Activated CD4-positive, alpha-beta memory T cell treated with anti-CD3 and anti-CD28 coated beads, Interleukin-2, amount 10 ng/mL, durations not matched to agents 7 days and 5 days (primary cell): ENCODE data around the gene DPM2. TPM values are rescaled to one million over a fixed set of nuclear protein-coding genes. Genes with fewer than 3 reads are reported as not detected.

Experiments used
- CTCF ChIA-PET: fragments of 350-600 bp; sonication (Branson Sonifier 250); formaldehyde crosslinking; loops from one replicate; lab custom pipeline; 2021; ENCODE audit warnings: antibody characterized with exemption, inconsistent platforms; lab: Charles Lee
- POLR2A ChIA-PET: fragments of 350-600 bp; sonication (Branson Sonifier 250); formaldehyde crosslinking; loops from one replicate; lab custom pipeline; 2021; ENCODE audit warnings: antibody characterized with exemption; lab: Charles Lee
- DNase-seq: peaks from one replicate; pipeline ENCODE4 v3.0.0-alpha.2; 2020
- H3K27ac Mint-ChIP-seq: one replicate; pipeline ENCODE4 v1.8.0; 2021; ENCODE audit warnings: mild to moderate bottlenecking, mixed read lengths
- H3K27me3 Mint-ChIP-seq: one replicate; pipeline ENCODE4 v1.8.0; 2021; ENCODE audit warnings: mixed read lengths
- H3K36me3 Mint-ChIP-seq: one replicate; pipeline ENCODE4 v1.8.0; 2021; ENCODE audit warnings: low read depth, mixed read lengths
- H3K4me1 Mint-ChIP-seq: one replicate; pipeline ENCODE4 v1.8.0; 2021; ENCODE audit warnings: mixed read lengths
- H3K4me3 Mint-ChIP-seq: one replicate; pipeline ENCODE4 v1.8.0; 2021; ENCODE audit warnings: mild to moderate bottlenecking, mixed read lengths
- H3K9me3 Mint-ChIP-seq: one replicate; pipeline ENCODE4 v1.8.0; 2021; ENCODE audit warnings: mixed read lengths
- total RNA-seq, 2 experiments: library from RNA; stranded (reverse); gene quantifications; one replicate each; pipeline ENCODE4 v1.2.3, GENCODE V29; 2021

The DPM2 gene
- total RNA-seq, 2 experiments from 2014 or later, result 48.2 TPM

GRCh38 chr9:127897193-127897692 is 40.4 kb downstream of the DPM2 start:
- ChIA-PET CTCF (interaction anchor here (0.6 kb wide), 1 partner anchor 307 kb away, joined by 3 read pairs; no protein-coding TSS in a partner anchor), POLR2A (interaction anchor here (1.2 kb wide), 1 partner anchor 115 kb away, joined by 3 read pairs; no protein-coding TSS in a partner anchor)
- H3K27me3 Mint-ChIP-seq, result no peaks in the 10 kb centered on the region
- peaks cover 8% of the 10 kb centered on the region for H3K9me3 Mint-ChIP-seq
- H3K4me3 Mint-ChIP-seq, result no peak overlapping the region
- H3K4me1 Mint-ChIP-seq, result peaks cover 51% of the 10 kb centered on the region
- DNase-seq, result no peak
- H3K36me3 Mint-ChIP-seq, result peaks cover 70% of the 10 kb centered on the region
- H3K27ac Mint-ChIP-seq, result no peak overlapping the region

- peaks cover 72% of the 10 kb centered on the region for H3K36me3 Mint-ChIP-seq
- H3K4me1 Mint-ChIP-seq, result peaks cover 46% of the 10 kb centered on the region
- no peak overlapping the region for H3K4me3 Mint-ChIP-seq
- peaks cover 8% of the 10 kb centered on the region for H3K9me3 Mint-ChIP-seq
- no peak for DNase-seq
- no peak overlapping the region for H3K27ac Mint-ChIP-seq
- ChIA-PET POLR2A (interaction anchor here (1.2 kb wide), 1 partner anchor 114 kb away, joined by 3 read pairs; no protein-coding TSS in a partner anchor), CTCF (interaction anchor here (0.6 to 1.8 kb wide), 3 partner anchors 27 to 306 kb away, joined by 3 to 6 read pairs (median 4); partner anchors contain the start of gene TOR2A)
- no peaks in the 10 kb centered on the region for H3K27me3 Mint-ChIP-seq
These were observed 41.1 kb downstream of the DPM2 start for GRCh38 chr9:127896395-127897192.

DNA sequence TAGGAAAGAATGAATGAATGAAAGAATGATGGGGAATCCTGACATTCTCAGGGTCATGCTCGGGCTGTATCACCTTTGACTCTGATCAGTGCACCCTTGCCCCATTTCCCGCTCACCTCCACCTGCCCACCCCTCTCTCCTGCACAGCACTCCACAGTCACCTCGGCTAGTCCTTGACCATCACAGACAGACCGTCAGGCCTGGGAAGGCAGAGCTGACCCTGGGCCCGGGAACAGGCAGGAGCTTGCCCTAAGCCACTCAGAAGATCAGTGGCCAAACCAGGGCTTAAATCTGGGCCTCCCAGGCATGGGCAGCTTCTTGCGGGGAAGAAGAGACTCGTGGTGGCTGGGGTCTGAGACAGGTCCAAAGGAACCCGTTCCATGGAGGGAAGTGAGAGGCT is 41.8 kb downstream of the DPM2 start:
- H3K27ac Mint-ChIP-seq, result no peak overlapping the region

GRCh38 chr9:127893392-127893791 is 44.3 kb downstream of the DPM2 start:
- H3K4me1 Mint-ChIP-seq, result peaks cover 34% of the 10 kb centered on the region
- no peak overlapping the region for H3K4me3 Mint-ChIP-seq
- ChIA-PET CTCF (no interaction called here), POLR2A (interaction anchor here (1.5 kb wide), 1 partner anchor 159 kb away, joined by 3 read pairs; the partner anchor contains the start of gene TOR2A)
- no peak overlapping the region for H3K27ac Mint-ChIP-seq
- H3K36me3 Mint-ChIP-seq, result peaks cover 82% of the 10 kb centered on the region
- H3K27me3 Mint-ChIP-seq, result no peaks in the 10 kb centered on the region
- no peak for DNase-seq
- peaks cover 8% of the 10 kb centered on the region for H3K9me3 Mint-ChIP-seq

More for the DNA sequence above, 41.8 kb downstream of the DPM2 start:
- POLR2A ChIA-PET, result interaction anchor here (1.4 kb wide), 1 partner anchor 161 kb away, joined by 3 read pairs; the partner anchor contains the start of gene TOR2A
- Mint-ChIP-seq H3K36me3 (peaks cover 75% of the 10 kb centered on the region), H3K27me3 (no peaks in the 10 kb centered on the region), H3K4me1 (peaks cover 43% of the 10 kb centered on the region), H3K9me3 (peaks cover 8% of the 10 kb centered on the region), H3K4me3 (no peak overlapping the region)
- no peak for DNase-seq
- CTCF ChIA-PET, result interaction anchor here (1.5 to 1.8 kb wide), 2 partner anchors 26 to 161 kb away, joined by 4 to 6 read pairs; partner anchors contain the start of gene TOR2A

DNA sequence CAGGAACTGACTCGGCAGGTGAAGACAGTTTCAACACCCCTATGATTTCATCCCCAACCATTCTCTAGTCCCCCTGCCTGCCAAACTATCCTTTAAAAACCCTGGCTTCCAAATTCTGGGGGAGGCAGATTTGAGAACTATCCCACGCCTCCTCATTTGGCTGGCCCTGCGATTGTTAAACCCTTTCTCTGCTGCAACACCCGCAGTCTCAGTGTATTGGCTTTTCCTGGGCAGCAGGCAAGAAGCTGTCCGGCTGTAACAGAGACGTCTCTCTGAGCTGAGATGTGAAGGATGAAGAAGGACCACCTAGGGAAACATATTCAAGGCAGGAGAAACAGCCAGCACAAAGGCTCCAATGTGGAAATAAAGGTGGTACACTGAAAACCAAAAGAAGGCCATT is 44.8 kb downstream of the DPM2 start:
- peaks cover 8% of the 10 kb centered on the region for H3K9me3 Mint-ChIP-seq

GRCh38 chr9:127890053-127890452 is 47.6 kb downstream of the DPM2 start:
- no peaks in the 10 kb centered on the region for H3K27me3 Mint-ChIP-seq
- H3K9me3 Mint-ChIP-seq, result peaks cover 8% of the 10 kb centered on the region
- ChIA-PET CTCF (interaction anchor here (1.3 to 3.2 kb wide), 3 partner anchors 20 to 32 kb away, joined by 5 to 12 read pairs (median 7); no protein-coding TSS in a partner anchor), POLR2A (interaction anchor here (0.6 to 3.3 kb wide), 3 partner anchors 8 to 16 kb away, joined by 3 to 10 read pairs (median 3); no protein-coding TSS in a partner anchor)
- peaks cover 23% of the 10 kb centered on the region for H3K4me1 Mint-ChIP-seq
- H3K36me3 Mint-ChIP-seq, result peaks cover 78% of the 10 kb centered on the region
- DNase-seq, result no peak
- no peak overlapping the region for H3K4me3 Mint-ChIP-seq
- no peak overlapping the region for H3K27ac Mint-ChIP-seq

More for the DNA sequence above, 44.8 kb downstream of the DPM2 start:
- CTCF ChIA-PET, result interaction anchor here (0.6 kb wide), 1 partner anchor 26 kb away, joined by 3 read pairs; no protein-coding TSS in a partner anchor
- POLR2A ChIA-PET, result interaction anchor here (1.5 kb wide), 1 partner anchor 158 kb away, joined by 3 read pairs; the partner anchor contains the start of gene TOR2A
- Mint-ChIP-seq H3K27ac (no peak overlapping the region), H3K4me1 (peaks cover 30% of the 10 kb centered on the region), H3K36me3 (peaks cover 82% of the 10 kb centered on the region), H3K27me3 (no peaks in the 10 kb centered on the region), H3K4me3 (no peak overlapping the region)
- no peak for DNase-seq

- ChIA-PET CTCF (interaction anchor here (0.6 to 1.0 kb wide), 4 partner anchors 18 to 34 kb away, joined by 3 to 5 read pairs (median 4); no protein-coding TSS in a partner anchor), POLR2A (interaction anchor here (0.7 kb wide), 1 partner anchor 12 kb away, joined by 3 read pairs; the partner anchor contains the start of gene ST6GALNAC6)
- Mint-ChIP-seq H3K4me3 (no peak overlapping the region), H3K36me3 (peaks cover 68% of the 10 kb centered on the region), H3K9me3 (no peaks in the 10 kb centered on the region), H3K4me1 (peaks cover 17% of the 10 kb centered on the region), H3K27me3 (no peaks in the 10 kb centered on the region), H3K27ac (no peak overlapping the region)
- DNase-seq, result no peak
These were observed 49.9 kb downstream of the DPM2 start for GRCh38 chr9:127887792-127888191.

DNA sequence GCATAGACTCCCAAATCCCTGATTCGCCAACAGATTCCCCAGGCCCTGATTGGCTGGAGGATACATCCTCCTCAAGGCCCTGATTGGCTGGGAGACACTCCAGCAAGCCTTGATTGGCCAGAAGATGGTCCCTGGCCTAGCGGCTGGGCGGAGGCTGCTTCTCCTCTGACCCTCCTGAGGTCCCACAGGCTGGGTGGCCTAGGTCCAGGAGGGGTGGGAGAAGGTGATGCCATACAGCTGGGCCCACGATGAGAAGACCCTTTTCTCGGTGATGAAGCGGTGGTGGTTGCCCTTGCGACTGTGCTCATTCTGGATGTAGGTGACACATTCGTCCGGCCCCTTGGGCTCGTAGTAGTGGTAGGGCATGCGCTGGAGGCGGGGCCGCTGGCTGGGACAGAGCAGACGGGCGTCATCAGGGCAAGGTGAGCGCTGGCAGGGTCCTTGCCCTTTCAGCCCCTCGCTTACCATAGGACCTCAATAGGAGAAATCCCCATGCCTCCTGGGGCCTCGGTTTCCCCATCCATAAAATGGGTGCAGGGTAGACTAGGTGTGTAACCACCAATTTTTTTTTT is 51.2 kb downstream of the DPM2 start:
- POLR2A ChIA-PET, result no interaction called here
- Mint-ChIP-seq H3K4me3 (no peak overlapping the region), H3K27ac (no peak overlapping the region), H3K4me1 (peaks cover 12% of the 10 kb centered on the region), H3K9me3 (no peaks in the 10 kb centered on the region), H3K27me3 (no peaks in the 10 kb centered on the region), H3K36me3 (peaks cover 59% of the 10 kb centered on the region)
- CTCF ChIA-PET, result interaction anchor here (1.0 kb wide), 1 partner anchor 16 kb away, joined by 5 read pairs; no protein-coding TSS in a partner anchor
- DNase-seq, result no peak

DNA sequence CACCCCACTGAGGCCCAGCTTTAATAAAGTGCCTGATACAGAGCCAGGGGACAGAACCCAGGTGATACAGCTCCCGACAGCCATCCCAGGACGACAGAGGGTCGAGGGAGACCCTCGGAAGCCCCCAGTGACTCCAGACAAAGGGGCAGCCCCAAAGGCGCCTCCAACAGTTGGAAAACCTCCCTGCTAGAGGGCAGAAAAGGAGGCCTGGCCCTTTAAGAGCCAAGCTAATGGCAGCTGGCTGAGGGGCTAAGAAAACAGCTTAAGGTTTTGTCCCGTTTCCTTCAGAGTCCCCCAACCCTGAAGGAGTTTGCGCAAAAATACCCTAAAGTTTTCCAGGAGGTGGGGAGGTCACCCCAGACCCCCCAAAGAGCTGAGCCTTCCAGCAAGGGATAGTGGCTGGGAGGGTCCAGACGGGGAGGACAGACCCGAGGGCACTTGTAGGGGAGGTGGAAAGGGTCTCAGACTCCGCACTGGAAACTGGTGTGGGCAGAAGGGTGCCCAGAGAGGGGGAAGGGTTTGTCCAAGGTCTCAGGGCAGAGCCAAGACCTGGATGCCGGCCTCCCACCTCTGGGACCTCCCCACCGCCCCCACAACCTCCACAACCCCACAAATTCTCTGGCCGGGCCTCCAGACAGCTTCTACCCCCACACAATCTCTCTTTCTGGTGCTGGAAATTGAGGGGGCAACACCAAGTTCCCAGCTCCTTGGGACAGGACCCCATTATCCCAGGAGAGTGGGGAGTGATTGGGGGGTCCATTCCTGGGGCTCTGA is 52.0 kb downstream of the DPM2 start:
- Mint-ChIP-seq H3K27ac (no peak overlapping the region), H3K27me3 (no peaks in the 10 kb centered on the region), H3K9me3 (no peaks in the 10 kb centered on the region), H3K4me3 (no peak overlapping the region), H3K36me3 (peaks cover 53% of the 10 kb centered on the region), H3K4me1 (peaks cover 10% of the 10 kb centered on the region)
- ChIA-PET POLR2A (interaction anchor here (0.6 to 1.4 kb wide), 3 partner anchors 12 to 19 kb away, joined by 3 to 4 read pairs (median 3); no protein-coding TSS in a partner anchor), CTCF (interaction anchor here (1.3 kb wide), 1 partner anchor 16 kb away, joined by 3 read pairs; no protein-coding TSS in a partner anchor)
- no peak for DNase-seq
